Endothelial cell (in vitro differentiated cells): ENCODE measurements around the gene LEFTY2. TPM values are rescaled to one million over a fixed set of nuclear protein-coding genes. Genes with fewer than 3 reads are reported as not detected.

Experiments
- DNase-seq: peaks from one replicate; pipeline ENCODE4 v3.0.0; 2021; ENCODE audit warnings: low spot score
- H3K27ac Mint-ChIP-seq: one replicate; pipeline ENCODE4 v1.8.0; 2021; ENCODE audit warnings: mixed read lengths, inconsistent platforms; ENCODE audit not compliant: unreplicated experiment
- H3K27me3 Mint-ChIP-seq: one replicate; pipeline ENCODE4 v1.8.0; 2021; ENCODE audit warnings: mild to moderate bottlenecking, moderate library complexity, mixed read lengths, inconsistent platforms; ENCODE audit not compliant: unreplicated experiment
- H3K36me3 Mint-ChIP-seq: one replicate; pipeline ENCODE4 v1.8.0; 2021; ENCODE audit warnings: mild to moderate bottlenecking, low read depth, mixed read lengths, inconsistent platforms; ENCODE audit not compliant: unreplicated experiment
- H3K4me1 Mint-ChIP-seq: one replicate; pipeline ENCODE4 v1.8.0; 2021; ENCODE audit warnings: mild to moderate bottlenecking, mixed read lengths, inconsistent platforms; ENCODE audit not compliant: unreplicated experiment
- H3K4me3 Mint-ChIP-seq: one replicate; pipeline ENCODE4 v1.8.0; 2021; ENCODE audit warnings: mild to moderate bottlenecking, mixed read lengths, inconsistent platforms; ENCODE audit not compliant: unreplicated experiment
- H3K9me3 Mint-ChIP-seq: one replicate; pipeline ENCODE4 v1.8.0; 2021; ENCODE audit warnings: mixed read lengths, inconsistent platforms; ENCODE audit not compliant: unreplicated experiment
- CTCF ChIP-seq: fragments of 200-600 bp; sonication (generic); IDR thresholded peaks from one replicate; pipeline ENCODE4 v1.5.0; 2021; ENCODE audit warnings: antibody characterized with exemption; ENCODE audit not compliant: unreplicated experiment
- long read RNA-seq: library from polyadenylated mRNA; unstranded; transcript quantifications from one replicate; pipeline ENCODE4 v2.0.0, GENCODE V29; 2020; ENCODE audit not compliant: unreplicated experiment
- total RNA-seq: library from RNA; stranded (reverse); fragmentation: NEBNext Ultra II Directional; extraction: Animal tissue kit (Norgen Biotek cat#: 25700); gene quantifications from one replicate; pipeline ENCODE4 v1.2.1, GENCODE V29; 2021; ENCODE audit not compliant: unreplicated experiment

Gene LEFTY2
- 0.26 TPM for total RNA-seq
- long read RNA-seq: 0 reads

DNA sequence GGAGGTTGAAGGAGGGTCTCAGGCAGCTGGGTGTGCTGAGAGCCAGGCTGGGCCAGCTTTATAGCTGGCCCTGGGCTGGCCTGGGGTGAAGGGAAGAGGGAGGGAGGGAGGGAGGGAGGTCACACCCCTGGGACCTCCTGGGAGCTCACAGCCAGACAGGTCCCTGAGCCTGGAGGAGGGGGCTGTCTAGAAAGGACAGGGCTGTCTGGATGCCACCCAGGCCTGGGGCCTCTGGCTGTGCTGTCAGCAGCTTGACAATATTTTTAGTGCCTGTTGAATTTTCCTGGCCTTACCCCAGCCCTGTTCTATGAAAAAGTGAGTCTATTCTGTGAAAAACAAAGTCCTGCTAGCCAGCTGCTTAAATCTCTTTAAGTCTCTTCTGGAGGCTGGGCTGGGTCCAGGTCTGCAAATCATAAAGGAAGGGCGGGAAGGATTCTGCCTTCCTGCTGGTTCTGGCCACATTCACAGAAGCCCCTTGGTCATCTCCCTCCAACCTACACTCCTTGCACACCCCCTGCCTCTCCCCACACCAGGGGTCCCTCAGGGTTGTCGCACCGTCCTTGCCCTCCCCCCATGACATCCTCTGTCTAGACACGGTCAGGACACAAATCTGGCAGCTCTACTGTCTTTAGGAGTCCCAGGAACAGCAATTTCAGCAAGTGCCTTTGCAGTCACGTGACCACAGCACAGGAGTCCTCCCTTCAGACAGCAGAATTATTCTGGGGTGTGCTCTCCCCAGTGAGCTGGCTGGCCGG is at the start of gene LEFTY2:
TSS of gene LEFTY2 (minus strand) at position 34 of the 755 bp plus-strand sequence. CDS start 80 bp downstream, outside the sequence.
- no peak for TF ChIP-seq CTCF
- peaks cover 5% of the 10 kb centered on the region for H3K27me3 Mint-ChIP-seq
- H3K4me3 Mint-ChIP-seq: no peak within 1 kb of the TSS
- no peaks in the 10 kb centered on the region for H3K36me3 Mint-ChIP-seq
- no peaks in the 10 kb centered on the region for H3K9me3 Mint-ChIP-seq
- no peak for DNase-seq
- H3K27ac Mint-ChIP-seq: peak within 1 kb of the TSS; percentile 18
- peaks cover 6% of the 10 kb centered on the region for H3K4me1 Mint-ChIP-seq

- H3K27ac Mint-ChIP-seq: no peak overlapping the region
These were observed 46.7 kb upstream of the LEFTY2 start for GRCh38 chr1:225987491-225988316.

GRCh38 chr1:225981714-225982113 is 40.7 kb upstream of the LEFTY2 start:
- Mint-ChIP-seq H3K27ac (no peak overlapping the region), H3K4me1 (no peaks in the 10 kb centered on the region), H3K27me3 (no peaks in the 10 kb centered on the region), H3K9me3 (peaks cover 4% of the 10 kb centered on the region), H3K36me3 (peaks cover 48% of the 10 kb centered on the region), H3K4me3 (peak overlapping the region; percentile 89)
- no peak for TF ChIP-seq CTCF
- no peak for DNase-seq

More at GRCh38 chr1:225987491-225988316, 46.7 kb upstream of the LEFTY2 start:
- H3K27me3 Mint-ChIP-seq: no peaks in the 10 kb centered on the region
- peak; percentile 93 for TF ChIP-seq CTCF
- H3K4me1 Mint-ChIP-seq: no peaks in the 10 kb centered on the region
- no peak overlapping the region for H3K4me3 Mint-ChIP-seq
- H3K36me3 Mint-ChIP-seq: peaks cover 49% of the 10 kb centered on the region
- DNase-seq: no peak
- H3K9me3 Mint-ChIP-seq: no peaks in the 10 kb centered on the region

DNA sequence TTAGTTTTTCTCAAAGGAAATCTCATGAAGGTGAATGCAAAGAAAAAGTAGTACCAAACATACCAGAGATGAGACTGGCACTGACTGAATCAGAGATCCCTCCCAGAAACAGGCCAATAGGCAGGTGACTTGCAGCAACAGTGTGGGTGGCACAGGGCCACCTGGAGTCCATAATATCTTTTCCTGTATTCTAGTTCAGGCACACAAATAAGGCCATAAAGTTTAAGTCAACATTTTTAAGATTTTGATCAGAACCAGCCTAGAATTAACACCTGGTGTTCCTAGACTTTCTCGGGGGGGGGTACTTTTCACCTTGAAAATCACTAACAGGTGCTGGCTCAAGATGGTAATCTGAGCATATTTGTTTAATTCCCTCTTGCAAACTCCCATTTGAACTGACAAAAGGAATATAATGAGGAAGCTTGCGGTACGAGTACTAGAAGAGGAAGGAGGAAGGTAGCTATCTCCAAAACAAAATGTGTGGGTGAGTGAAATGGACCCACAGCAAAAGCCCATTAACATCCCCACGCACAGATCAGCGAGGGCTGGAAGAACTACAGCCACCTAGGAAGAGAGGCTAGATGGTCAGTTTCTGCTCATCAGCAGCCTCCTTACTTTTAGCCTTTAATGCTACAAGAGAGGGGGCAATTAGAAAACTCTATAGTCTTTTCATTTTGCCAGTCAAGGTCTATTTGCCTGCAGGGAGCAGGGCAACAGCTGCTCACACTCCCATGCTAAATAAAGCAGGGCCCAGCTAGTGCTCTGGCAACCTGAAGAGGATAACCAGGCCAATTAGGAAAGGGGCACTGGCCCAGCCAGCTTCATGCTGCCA is 39.2 kb upstream of the LEFTY2 start:
- Mint-ChIP-seq H3K27me3 (no peaks in the 10 kb centered on the region), H3K4me1 (no peaks in the 10 kb centered on the region), H3K4me3 (peak overlapping the region; percentile 44), H3K36me3 (peaks cover 37% of the 10 kb centered on the region), H3K9me3 (peaks cover 4% of the 10 kb centered on the region), H3K27ac (no peak overlapping the region)
- DNase-seq: no peak
- no peak for TF ChIP-seq CTCF
